Fibroblast of pulmonary artery (primary cell): ENCODE results near the gene TRIO.

Source experiments
- DNase-seq: peaks from one replicate; pipeline ENCODE4 v3.0.0-alpha.2; 2010; ENCODE audit warnings: low read depth
- H3K4me3 ChIP-seq: replicated peaks from 2 replicates; pipeline ENCODE4 v1.5.1; 2011; ENCODE audit warnings: low read depth, mild to moderate bottlenecking, control low read depth, low read length, moderate library complexity
- TF ChIP-seq, protein P1 (sequence below): IDR thresholded peaks from 2 replicates; pipeline ENCODE4 v1.5.1; 2011; ENCODE audit warnings: mild to moderate bottlenecking, control low read depth, low read length, inconsistent platforms; ENCODE audit errors: missing control alignments

The TRIO gene

DNA sequence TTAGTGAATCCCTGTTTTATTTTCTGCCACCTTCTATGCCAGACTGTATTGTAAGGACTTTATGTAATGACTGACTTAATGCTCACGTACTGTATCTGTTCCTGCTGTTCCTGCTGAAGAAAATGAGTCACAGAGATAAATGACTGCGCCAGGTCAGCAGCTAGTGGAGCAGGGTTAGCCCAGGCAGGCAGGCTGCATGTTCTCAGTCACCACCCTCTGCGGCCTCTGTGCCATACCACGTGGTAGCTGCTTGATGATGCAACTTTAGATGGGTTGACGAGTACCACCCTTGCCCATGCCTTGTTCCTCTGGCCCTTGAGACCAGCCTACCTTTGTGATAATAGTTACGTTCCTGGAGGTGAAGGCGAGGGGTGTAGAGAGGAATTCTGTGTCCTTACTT is 161.9 kb downstream of the TRIO start:
- H3K4me3 ChIP-seq: no peak overlapping the region
- peak; percentile 85 for DNase-seq
- TF ChIP-seq, protein P1, sequence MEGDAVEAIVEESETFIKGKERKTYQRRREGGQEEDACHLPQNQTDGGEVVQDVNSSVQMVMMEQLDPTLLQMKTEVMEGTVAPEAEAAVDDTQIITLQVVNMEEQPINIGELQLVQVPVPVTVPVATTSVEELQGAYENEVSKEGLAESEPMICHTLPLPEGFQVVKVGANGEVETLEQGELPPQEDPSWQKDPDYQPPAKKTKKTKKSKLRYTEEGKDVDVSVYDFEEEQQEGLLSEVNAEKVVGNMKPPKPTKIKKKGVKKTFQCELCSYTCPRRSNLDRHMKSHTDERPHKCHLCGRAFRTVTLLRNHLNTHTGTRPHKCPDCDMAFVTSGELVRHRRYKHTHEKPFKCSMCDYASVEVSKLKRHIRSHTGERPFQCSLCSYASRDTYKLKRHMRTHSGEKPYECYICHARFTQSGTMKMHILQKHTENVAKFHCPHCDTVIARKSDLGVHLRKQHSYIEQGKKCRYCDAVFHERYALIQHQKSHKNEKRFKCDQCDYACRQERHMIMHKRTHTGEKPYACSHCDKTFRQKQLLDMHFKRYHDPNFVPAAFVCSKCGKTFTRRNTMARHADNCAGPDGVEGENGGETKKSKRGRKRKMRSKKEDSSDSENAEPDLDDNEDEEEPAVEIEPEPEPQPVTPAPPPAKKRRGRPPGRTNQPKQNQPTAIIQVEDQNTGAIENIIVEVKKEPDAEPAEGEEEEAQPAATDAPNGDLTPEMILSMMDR: no peak

GRCh38 chr5:14306329-14306815 is 163.2 kb downstream of the TRIO start:
- DNase-seq: no peak
- TF ChIP-seq, protein P1: no peak
- no peak overlapping the region for H3K4me3 ChIP-seq

GRCh38 chr5:14308384-14309154 is 165.4 kb downstream of the TRIO start:
- TF ChIP-seq, protein P1: no peak
- DNase-seq: no peak
- no peak overlapping the region for H3K4me3 ChIP-seq

GRCh38 chr5:14309199-14309598 is 166.1 kb downstream of the TRIO start:
- H3K4me3 ChIP-seq: no peak overlapping the region
- TF ChIP-seq, protein P1: no peak

GRCh38 chr5:14309878-14310531 is 166.9 kb downstream of the TRIO start:
- no peak for DNase-seq
- H3K4me3 ChIP-seq: no peak overlapping the region
- TF ChIP-seq, protein P1: no peak

More at GRCh38 chr5:14309199-14309598, 166.1 kb downstream of the TRIO start:
- no peak for DNase-seq

DNA sequence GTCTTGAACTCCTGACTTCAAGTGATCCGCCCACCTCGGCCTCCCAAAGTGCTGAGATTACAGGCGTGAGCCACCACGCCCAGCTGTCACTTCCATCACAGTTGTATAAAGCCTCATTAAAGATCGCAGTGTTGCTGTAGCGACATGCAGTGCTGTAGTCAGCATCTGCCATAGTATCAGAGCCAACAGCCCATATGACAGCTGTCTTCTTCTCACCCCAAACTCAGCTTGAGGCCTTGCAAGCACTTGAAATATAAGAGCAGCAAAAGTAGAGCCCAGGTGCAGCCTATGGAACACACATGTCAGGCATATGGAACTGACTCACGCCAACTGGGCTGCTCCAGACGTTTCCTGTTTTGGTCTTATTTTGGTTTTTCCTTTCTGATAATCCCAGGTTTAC is 167.8 kb downstream of the TRIO start:
- DNase-seq: no peak
- TF ChIP-seq, protein P1: no peak
- H3K4me3 ChIP-seq: no peak overlapping the region
